ENCODE data around the gene KCNJ4.
A peak's percentile ranks its signal among the peaks of the same experiment; 100 is the strongest.
"Not testable (repeated sequence)": the region's sequence is repeated elsewhere in the genome, so short reads cannot be mapped to it uniquely, and the experiment has no call there.

The KCNJ4 gene

GRCh38 chr22:38470179-38470578, 15.2 kb upstream of the KCNJ4 start:
- not testable (repeated sequence) for DNase-seq

GRCh38 chr22:38469306-38469781, 14.3 kb upstream of the KCNJ4 start:
- DNase-seq: no peak

DNA sequence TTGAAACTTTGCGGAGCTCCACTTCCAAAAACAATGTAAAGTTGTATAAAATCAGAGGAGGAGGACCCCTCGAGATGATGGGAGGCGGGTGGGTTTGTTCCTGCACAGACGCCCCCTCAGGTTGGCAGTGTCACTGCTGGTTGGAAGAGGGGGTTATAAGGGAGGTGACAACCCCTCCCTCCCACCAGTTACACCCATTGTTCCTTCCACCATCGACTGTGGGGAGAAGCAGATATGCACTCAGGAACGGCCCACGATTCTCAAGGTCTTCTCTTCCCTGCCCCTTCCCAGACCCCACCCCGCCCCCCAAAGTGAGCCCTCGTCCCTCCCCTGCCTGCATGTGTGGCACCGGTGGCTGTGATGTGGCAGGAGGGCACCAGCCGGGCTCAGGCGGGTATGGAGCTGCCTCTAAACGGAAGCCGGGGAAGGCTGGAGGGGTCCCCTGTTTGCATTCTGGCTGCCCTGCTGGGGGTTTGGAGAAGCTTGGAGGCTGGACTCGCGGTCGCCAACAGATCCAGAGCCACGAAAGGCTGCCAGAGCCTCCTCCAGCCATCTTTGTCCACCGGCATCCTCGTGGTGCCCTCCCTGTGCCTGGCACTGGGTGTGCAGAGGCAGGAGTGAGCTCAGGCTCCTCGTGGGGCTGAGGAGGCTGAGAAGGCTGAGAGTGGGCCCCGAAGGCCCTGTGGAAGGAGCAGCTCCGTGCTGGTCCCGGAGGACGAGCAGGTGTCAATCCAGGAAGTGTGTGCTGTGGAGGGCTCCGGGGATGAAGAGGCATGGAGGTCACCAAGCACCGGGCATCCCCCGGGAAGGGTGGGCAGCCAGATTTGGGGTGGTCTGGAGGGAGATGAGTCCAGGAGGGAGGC, 13.7 kb upstream of the KCNJ4 start:
- DNase-seq: no peak

DNA sequence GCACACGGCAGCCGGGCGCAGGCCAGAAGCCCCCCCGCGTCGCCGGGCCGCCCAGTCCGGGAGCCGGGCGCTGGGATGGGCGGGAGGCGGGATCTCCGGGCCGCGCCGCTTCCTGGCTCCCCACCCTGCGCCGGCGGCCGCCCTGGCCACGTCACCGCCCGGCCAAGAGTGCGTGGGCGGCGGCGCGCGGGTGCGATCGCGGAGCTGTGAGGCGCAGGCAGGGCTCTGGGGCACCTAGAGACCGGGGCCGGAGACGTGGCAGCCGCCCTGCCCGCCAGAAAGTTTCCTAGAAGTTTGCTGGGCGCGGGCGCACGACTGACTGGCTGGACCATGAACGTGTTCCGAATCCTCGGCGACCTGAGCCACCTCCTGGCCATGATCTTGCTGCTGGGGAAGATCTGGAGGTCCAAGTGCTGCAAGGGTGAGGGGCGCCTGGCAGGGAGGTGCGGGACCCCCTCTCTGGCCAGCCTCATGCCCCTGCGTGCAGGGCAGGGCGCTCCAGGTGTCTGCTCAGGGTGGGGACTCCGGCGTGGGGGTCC, 13.0 kb upstream of the KCNJ4 start, which contains the start of gene KDELR3:
TSS of gene KDELR3 (plus strand) at position 193 of the 539 bp plus-strand sequence. CDS start at position 331, 138 bp downstream.
- DNase-seq: no peak

- DNase-seq: no peak
These were observed 12.5 kb upstream of the KCNJ4 start for GRCh38 chr22:38467438-38467903.

- DNase-seq: no peak
These were observed 10.9 kb upstream of the KCNJ4 start for GRCh38 chr22:38465673-38466490.

- no peak for DNase-seq
These were observed 10.1 kb upstream of the KCNJ4 start for GRCh38 chr22:38464992-38465672.

GRCh38 chr22:38462960-38463784, 8.2 kb upstream of the KCNJ4 start:
- DNase-seq: no peak

- peak; percentile 35 for DNase-seq
These were observed 6.5 kb upstream of the KCNJ4 start for GRCh38 chr22:38461414-38462081.

DNA sequence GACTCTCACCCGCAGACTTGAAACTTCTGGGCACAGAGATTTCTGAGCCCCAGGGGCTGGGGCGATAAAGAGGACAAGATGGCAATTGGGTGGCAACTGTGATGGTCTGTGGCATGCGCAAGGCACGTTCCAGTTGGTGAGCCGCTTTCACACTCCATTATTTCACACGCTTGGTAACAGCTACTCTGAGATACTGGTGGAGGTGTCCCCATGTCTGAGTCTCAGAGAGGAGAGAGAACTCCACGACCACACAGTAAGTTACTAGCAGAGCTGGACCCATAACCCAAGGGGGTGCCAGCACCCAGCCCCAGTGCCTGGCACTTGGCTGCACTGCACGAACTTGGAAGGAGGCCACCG, 6.0 kb upstream of the KCNJ4 start:
- no peak for DNase-seq

GRCh38 chr22:38460426-38460840, 5.4 kb upstream of the KCNJ4 start:
- DNase-seq: no peak

DNA sequence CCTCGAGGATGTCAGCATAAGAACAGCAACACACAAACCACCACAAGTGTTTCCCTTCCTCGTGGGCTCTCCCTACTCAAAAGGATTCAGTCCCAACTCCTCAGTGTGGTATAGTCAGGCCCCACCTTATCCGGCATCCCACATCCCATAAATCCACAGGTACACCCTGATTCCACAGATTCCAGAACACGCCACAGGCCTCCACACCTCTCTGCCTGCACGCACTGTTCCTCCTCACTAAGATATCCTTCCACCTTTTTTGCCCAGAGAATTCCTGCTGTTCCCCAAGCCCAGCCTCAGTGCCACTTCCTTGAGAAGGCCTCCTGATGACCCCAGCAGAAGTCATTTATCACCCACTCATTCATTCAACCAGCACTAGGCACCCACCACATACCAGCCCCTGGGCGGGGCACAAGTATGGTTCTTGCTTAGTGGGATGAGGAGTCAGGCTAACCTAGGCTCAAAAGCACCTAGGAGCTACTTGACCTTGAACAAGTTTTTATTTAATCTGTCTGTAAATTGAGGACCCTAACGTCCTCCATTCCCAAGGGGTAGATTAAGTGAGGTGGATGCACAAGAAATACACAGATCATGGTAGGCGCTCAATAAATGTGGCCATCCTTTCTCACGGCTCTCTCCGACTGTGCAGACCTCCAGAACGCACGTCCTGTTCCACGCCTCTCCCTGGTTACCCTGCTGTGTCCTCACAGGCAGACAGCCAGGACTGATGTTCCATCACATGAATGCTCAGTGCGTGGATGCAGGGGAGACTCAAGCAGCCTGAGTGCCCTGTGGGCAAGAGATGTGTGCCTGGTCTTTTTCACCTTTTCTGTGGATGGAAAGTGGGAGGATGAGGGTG, 2.1 kb upstream of the KCNJ4 start:
- DNase-seq: no peak

DNA sequence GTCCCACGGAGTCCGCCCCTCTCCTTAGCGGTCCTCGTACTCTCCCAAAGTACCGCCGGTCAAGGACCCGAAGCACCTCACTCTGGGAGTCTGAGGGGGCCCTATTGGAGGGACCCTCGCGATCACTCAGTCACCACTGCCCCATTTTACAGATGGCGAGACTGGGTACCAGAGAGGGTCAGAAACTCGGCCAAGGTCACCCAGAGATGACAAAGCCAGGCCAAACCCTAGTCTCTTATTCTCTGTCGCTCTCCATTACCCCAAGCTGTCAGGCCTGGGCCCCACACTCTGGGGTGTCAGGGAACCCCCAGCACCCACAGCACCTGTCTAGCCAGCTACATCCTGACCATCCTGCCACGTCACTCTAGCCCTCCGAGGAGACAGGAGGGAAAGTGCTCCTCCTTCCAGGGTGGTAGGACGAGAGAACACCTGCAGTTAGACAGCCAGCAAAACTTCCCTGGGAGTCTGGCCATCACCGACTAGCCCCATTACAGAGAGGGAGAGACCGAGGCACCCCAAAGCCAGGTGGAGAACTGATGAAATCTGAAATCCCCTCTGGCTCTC, 1.4 kb upstream of the KCNJ4 start:
- no peak for DNase-seq

DNA sequence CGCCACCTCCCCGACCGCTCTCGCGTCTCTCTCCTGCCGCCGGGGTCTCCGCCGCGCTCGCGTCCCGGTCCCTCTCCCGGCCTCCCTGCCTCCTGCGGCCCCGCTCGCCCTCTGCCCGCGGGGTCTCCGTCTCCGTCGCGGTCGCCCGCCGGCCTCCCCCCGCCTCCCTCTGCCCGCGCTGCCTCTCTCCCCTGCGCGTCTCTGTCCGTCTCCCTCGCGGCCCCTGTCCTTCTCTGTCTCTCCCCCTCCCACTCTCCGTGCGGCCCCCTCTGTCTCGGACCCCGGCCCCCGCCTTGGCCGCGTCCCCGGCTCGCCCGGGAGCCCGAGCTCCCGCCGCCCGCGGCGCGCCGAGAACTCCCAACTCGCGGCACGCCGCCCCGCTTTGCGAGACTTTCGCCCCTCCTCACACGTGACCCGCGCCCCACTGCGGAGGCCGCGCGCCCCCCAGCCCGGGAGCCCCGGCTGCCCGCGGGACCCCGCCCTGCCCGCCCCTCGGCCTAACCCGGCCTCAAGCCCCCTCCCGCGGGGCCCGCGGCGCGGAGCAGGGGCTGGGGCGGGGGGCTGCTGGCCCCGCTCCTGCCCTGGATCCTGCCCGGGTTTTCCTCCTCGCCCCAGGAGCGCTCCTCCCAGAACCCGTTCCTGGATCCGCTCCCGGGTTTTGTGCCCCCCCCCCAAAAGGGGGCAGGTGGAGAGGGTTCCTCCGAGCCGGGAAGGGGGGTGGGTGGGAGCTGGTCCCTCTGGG, 702 bp upstream of the KCNJ4 start:
- DNase-seq: no peak

- DNase-seq: no peak
These were observed 485 bp downstream of the KCNJ4 start for GRCh38 chr22:38454353-38455075.

- no peak for DNase-seq
These were observed 1.0 kb downstream of the KCNJ4 start for GRCh38 chr22:38453996-38454352.

DNA sequence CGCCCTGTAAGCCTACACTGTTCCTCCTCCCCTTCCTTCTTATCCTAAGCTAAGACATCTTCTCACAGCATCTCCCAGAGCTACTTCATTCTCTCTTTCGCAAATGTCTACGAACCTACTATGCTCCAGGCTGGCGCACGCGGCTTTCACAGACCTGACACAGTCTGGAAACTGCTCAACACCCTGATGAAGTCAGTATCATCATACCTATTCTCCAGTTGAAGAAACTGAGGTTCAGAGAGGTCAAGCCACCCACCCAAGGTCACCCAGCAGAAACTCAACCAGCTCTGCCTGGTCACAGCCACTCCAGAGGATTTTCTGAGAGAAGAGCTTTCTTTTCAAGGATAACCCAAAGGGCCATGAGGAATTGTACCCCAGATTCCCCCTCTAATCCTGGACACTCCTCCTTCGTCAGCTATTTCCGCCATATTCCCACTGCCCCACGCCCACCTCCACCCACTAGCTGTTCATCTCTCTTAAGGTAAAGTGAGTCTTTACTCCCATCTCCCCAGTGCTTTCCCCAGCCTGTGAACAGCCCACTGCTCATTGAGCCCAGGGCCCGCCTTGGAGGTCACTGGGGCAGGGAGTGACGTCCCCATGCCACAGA, 1.8 kb downstream of the KCNJ4 start:
- no peak for DNase-seq
